ENCODE measurements around the gene RAPGEF1.

- TF ChIP-seq, protein P1, sequence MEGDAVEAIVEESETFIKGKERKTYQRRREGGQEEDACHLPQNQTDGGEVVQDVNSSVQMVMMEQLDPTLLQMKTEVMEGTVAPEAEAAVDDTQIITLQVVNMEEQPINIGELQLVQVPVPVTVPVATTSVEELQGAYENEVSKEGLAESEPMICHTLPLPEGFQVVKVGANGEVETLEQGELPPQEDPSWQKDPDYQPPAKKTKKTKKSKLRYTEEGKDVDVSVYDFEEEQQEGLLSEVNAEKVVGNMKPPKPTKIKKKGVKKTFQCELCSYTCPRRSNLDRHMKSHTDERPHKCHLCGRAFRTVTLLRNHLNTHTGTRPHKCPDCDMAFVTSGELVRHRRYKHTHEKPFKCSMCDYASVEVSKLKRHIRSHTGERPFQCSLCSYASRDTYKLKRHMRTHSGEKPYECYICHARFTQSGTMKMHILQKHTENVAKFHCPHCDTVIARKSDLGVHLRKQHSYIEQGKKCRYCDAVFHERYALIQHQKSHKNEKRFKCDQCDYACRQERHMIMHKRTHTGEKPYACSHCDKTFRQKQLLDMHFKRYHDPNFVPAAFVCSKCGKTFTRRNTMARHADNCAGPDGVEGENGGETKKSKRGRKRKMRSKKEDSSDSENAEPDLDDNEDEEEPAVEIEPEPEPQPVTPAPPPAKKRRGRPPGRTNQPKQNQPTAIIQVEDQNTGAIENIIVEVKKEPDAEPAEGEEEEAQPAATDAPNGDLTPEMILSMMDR (IDR thresholded peaks at IDR 0.05) = no peak
- TF ChIP-seq POLR2A (IDR thresholded peaks at IDR 0.05) (no peak), EP300 (IDR thresholded peaks at IDR 0.05) (no peak)
Observed at GRCh38 chr9:131704141-131704983, 35.5 kb downstream of the RAPGEF1 start.

Measured in ovary (tissue), 3 donors.